ENCODE results near the gene TEX10.
"Not testable (repeated sequence)": the region's sequence is repeated elsewhere in the genome, so short reads cannot be mapped to it uniquely, and the experiment has no call there.

The TEX10 gene

GRCh38 chr9:100352727-100353505 is at the start of gene TEX10:
TEX10 (minus strand) TSS chr9:100352942; CDS start chr9:100349363, 3,579 bp downstream.
- Histone ChIP-seq H3K36me3 (ENCODE audit: control insufficient read depth in 1 of 2, insufficient read depth in 2 of 2, low read length in 2 of 2) (no peaks in the 10 kb centered on the region), H3K27me3 (ENCODE audit: low read depth, low read length) (no peaks in the 10 kb centered on the region), H3K9me3 (ENCODE audit: control insufficient read depth in 1 of 2, low read length in 2 of 2) (no peaks in the 10 kb centered on the region), H3K27ac (ENCODE audit: low read length) (peak within 1 kb of the TSS; percentile 49), H3K4me3 (ENCODE audit: low read depth in 1 of 2, low read length in 2 of 2) (peak within 1 kb of the TSS; percentile 85 to 97), H3K4me1 (ENCODE audit: control insufficient read depth in 1 of 2, insufficient read depth in 2 of 2, low read length in 2 of 2) (peaks cover 5 to 17% of the 10 kb centered on the region in 2 donors)

GRCh38 chr9:100401042-100401441 is 48.3 kb upstream of the TEX10 start:
- H3K27ac ChIP-seq (ENCODE audit: low read length) = no peak overlapping the region
- H3K9me3 ChIP-seq (ENCODE audit: control insufficient read depth in 1 of 2, low read length in 2 of 2) = no peaks in the 10 kb centered on the region
- no peaks in the 10 kb centered on the region for H3K4me1 ChIP-seq (ENCODE audit: control insufficient read depth in 1 of 2, insufficient read depth in 2 of 2, low read length in 2 of 2)
- no peak overlapping the region for H3K4me3 ChIP-seq (ENCODE audit: low read depth in 1 of 2, low read length in 2 of 2)
- no peaks in the 10 kb centered on the region for H3K27me3 ChIP-seq (ENCODE audit: low read depth, low read length)
- no peaks in the 10 kb centered on the region for H3K36me3 ChIP-seq (ENCODE audit: control insufficient read depth in 1 of 2, insufficient read depth in 2 of 2, low read length in 2 of 2)

GRCh38 chr9:100397529-100398266 is 45.0 kb upstream of the TEX10 start:
- Histone ChIP-seq H3K36me3 (ENCODE audit: control insufficient read depth in 1 of 2, insufficient read depth in 2 of 2, low read length in 2 of 2) (no peaks in the 10 kb centered on the region), H3K4me3 (ENCODE audit: low read depth in 1 of 2, low read length in 2 of 2) (no peak overlapping the region), H3K4me1 (ENCODE audit: control insufficient read depth in 1 of 2, insufficient read depth in 2 of 2, low read length in 2 of 2) (no peaks in the 10 kb centered on the region), H3K27ac (ENCODE audit: low read length) (no peak overlapping the region), H3K9me3 (ENCODE audit: control insufficient read depth in 1 of 2, low read length in 2 of 2) (no peaks in the 10 kb centered on the region), H3K27me3 (ENCODE audit: low read depth, low read length) (no peaks in the 10 kb centered on the region)

GRCh38 chr9:100396769-100397168 is 44.0 kb upstream of the TEX10 start:
- H3K27me3 ChIP-seq (ENCODE audit: low read depth, low read length) = no peaks in the 10 kb centered on the region
- H3K36me3 ChIP-seq (ENCODE audit: control insufficient read depth in 1 of 2, insufficient read depth in 2 of 2, low read length in 2 of 2) = no peaks in the 10 kb centered on the region
- H3K4me1 ChIP-seq (ENCODE audit: control insufficient read depth in 1 of 2, insufficient read depth in 2 of 2, low read length in 2 of 2) = no peaks in the 10 kb centered on the region
- H3K4me3 ChIP-seq (ENCODE audit: low read depth in 1 of 2, low read length in 2 of 2) = no peak overlapping the region
- no peaks in the 10 kb centered on the region for H3K9me3 ChIP-seq (ENCODE audit: control insufficient read depth in 1 of 2, low read length in 2 of 2)
- H3K27ac ChIP-seq (ENCODE audit: low read length) = no peak overlapping the region

GRCh38 chr9:100394816-100395215 is 42.1 kb upstream of the TEX10 start:
- H3K9me3 ChIP-seq (ENCODE audit: control insufficient read depth in 1 of 2, low read length in 2 of 2) = no peaks in the 10 kb centered on the region
- no peak overlapping the region for H3K4me3 ChIP-seq (ENCODE audit: low read depth in 1 of 2, low read length in 2 of 2)
- no peaks in the 10 kb centered on the region for H3K4me1 ChIP-seq (ENCODE audit: control insufficient read depth in 1 of 2, insufficient read depth in 2 of 2, low read length in 2 of 2)
- H3K27me3 ChIP-seq (ENCODE audit: low read depth, low read length) = no peaks in the 10 kb centered on the region
- H3K27ac ChIP-seq (ENCODE audit: low read length) = no peak overlapping the region
- no peaks in the 10 kb centered on the region for H3K36me3 ChIP-seq (ENCODE audit: control insufficient read depth in 1 of 2, insufficient read depth in 2 of 2, low read length in 2 of 2)

GRCh38 chr9:100394032-100394695 is 41.4 kb upstream of the TEX10 start:
- Histone ChIP-seq H3K4me1 (ENCODE audit: control insufficient read depth in 1 of 2, insufficient read depth in 2 of 2, low read length in 2 of 2) (no peaks in the 10 kb centered on the region), H3K36me3 (ENCODE audit: control insufficient read depth in 1 of 2, insufficient read depth in 2 of 2, low read length in 2 of 2) (no peaks in the 10 kb centered on the region)

GRCh38 chr9:100392989-100393388 is 40.2 kb upstream of the TEX10 start:
- H3K27ac ChIP-seq (ENCODE audit: low read length); H3K4me3 ChIP-seq (ENCODE audit: low read depth in 1 of 2, low read length in 2 of 2); H3K27me3 ChIP-seq (ENCODE audit: low read depth, low read length); H3K4me1 ChIP-seq (ENCODE audit: control insufficient read depth in 1 of 2, insufficient read depth in 2 of 2, low read length in 2 of 2); H3K36me3 ChIP-seq (ENCODE audit: control insufficient read depth in 1 of 2, insufficient read depth in 2 of 2, low read length in 2 of 2); H3K9me3 ChIP-seq (ENCODE audit: control insufficient read depth in 1 of 2, low read length in 2 of 2): not testable (repeated sequence)

More at GRCh38 chr9:100394032-100394695, 41.4 kb upstream of the TEX10 start:
- no peak overlapping the region for H3K4me3 ChIP-seq (ENCODE audit: low read depth in 1 of 2, low read length in 2 of 2)
- H3K9me3 ChIP-seq (ENCODE audit: control insufficient read depth in 1 of 2, low read length in 2 of 2) = no peaks in the 10 kb centered on the region
- no peaks in the 10 kb centered on the region for H3K27me3 ChIP-seq (ENCODE audit: low read depth, low read length)
- H3K27ac ChIP-seq (ENCODE audit: low read length) = no peak overlapping the region

- H3K27me3 ChIP-seq (ENCODE audit: low read depth, low read length) = no peaks in the 10 kb centered on the region
- no peak overlapping the region for H3K4me3 ChIP-seq (ENCODE audit: low read depth in 1 of 2, low read length in 2 of 2)
- no peaks in the 10 kb centered on the region for H3K4me1 ChIP-seq (ENCODE audit: control insufficient read depth in 1 of 2, insufficient read depth in 2 of 2, low read length in 2 of 2)
- no peak overlapping the region for H3K27ac ChIP-seq (ENCODE audit: low read length)
- peaks cover 0 to 6% of the 10 kb centered on the region in 2 donors for H3K9me3 ChIP-seq (ENCODE audit: control insufficient read depth in 1 of 2, low read length in 2 of 2)
- no peaks in the 10 kb centered on the region for H3K36me3 ChIP-seq (ENCODE audit: control insufficient read depth in 1 of 2, insufficient read depth in 2 of 2, low read length in 2 of 2)
These were observed 27.1 kb upstream of the TEX10 start for GRCh38 chr9:100379862-100380261.

- no peaks in the 10 kb centered on the region for H3K36me3 ChIP-seq (ENCODE audit: control insufficient read depth in 1 of 2, insufficient read depth in 2 of 2, low read length in 2 of 2)
- no peaks in the 10 kb centered on the region for H3K9me3 ChIP-seq (ENCODE audit: control insufficient read depth in 1 of 2, low read length in 2 of 2)
- no peak overlapping the region for H3K27ac ChIP-seq (ENCODE audit: low read length)
- H3K4me3 ChIP-seq (ENCODE audit: low read depth in 1 of 2, low read length in 2 of 2) = no peak overlapping the region
- H3K27me3 ChIP-seq (ENCODE audit: low read depth, low read length) = no peaks in the 10 kb centered on the region
- no peaks in the 10 kb centered on the region for H3K4me1 ChIP-seq (ENCODE audit: control insufficient read depth in 1 of 2, insufficient read depth in 2 of 2, low read length in 2 of 2)
These were observed 24.3 kb upstream of the TEX10 start for GRCh38 chr9:100377015-100377414.

GRCh38 chr9:100375658-100376057 is 22.9 kb upstream of the TEX10 start:
- Histone ChIP-seq H3K9me3 (ENCODE audit: control insufficient read depth in 1 of 2, low read length in 2 of 2) (no peaks in the 10 kb centered on the region), H3K36me3 (ENCODE audit: control insufficient read depth in 1 of 2, insufficient read depth in 2 of 2, low read length in 2 of 2) (no peaks in the 10 kb centered on the region), H3K4me3 (ENCODE audit: low read depth in 1 of 2, low read length in 2 of 2) (no peak overlapping the region), H3K27ac (ENCODE audit: low read length) (no peak overlapping the region), H3K4me1 (ENCODE audit: control insufficient read depth in 1 of 2, insufficient read depth in 2 of 2, low read length in 2 of 2) (no peaks in the 10 kb centered on the region), H3K27me3 (ENCODE audit: low read depth, low read length) (no peaks in the 10 kb centered on the region)

GRCh38 chr9:100372648-100373047 is 19.9 kb upstream of the TEX10 start:
- H3K36me3 ChIP-seq (ENCODE audit: control insufficient read depth in 1 of 2, insufficient read depth in 2 of 2, low read length in 2 of 2) = no peaks in the 10 kb centered on the region
- H3K4me3 ChIP-seq (ENCODE audit: low read depth in 1 of 2, low read length in 2 of 2) = no peak overlapping the region
- no peaks in the 10 kb centered on the region for H3K9me3 ChIP-seq (ENCODE audit: control insufficient read depth in 1 of 2, low read length in 2 of 2)

More at GRCh38 chr9:100372648-100373047, 19.9 kb upstream of the TEX10 start:
- Histone ChIP-seq H3K4me1 (ENCODE audit: control insufficient read depth in 1 of 2, insufficient read depth in 2 of 2, low read length in 2 of 2) (no peaks in the 10 kb centered on the region), H3K27me3 (ENCODE audit: low read depth, low read length) (no peaks in the 10 kb centered on the region), H3K27ac (ENCODE audit: low read length) (no peak overlapping the region)

Measured in muscle layer of duodenum (tissue), 2 donors.